ENCODE measurements around the gene BMP7. TPM values are rescaled to one million over a fixed set of nuclear protein-coding genes. Genes with fewer than 3 reads are reported as not detected.

BMP7 gene
- total and polyA plus RNA-seq, 11 donors: 0.72 to 12.3 (median 3.7) TPM

- H3K9me3 ChIP-seq: peaks cover 0 to 9% (median 0%) of the 10 kb centered on the region in 12 donors
- intact Hi-C loops (cut with DNase I): no loop called here
- 83 to 86% (median 84%) methylated on average over 23 of the region's 23 CpGs for WGBS, 4 donors
- H3K36me3 ChIP-seq: no peaks in the 10 kb centered on the region
- no peaks in the 10 kb centered on the region for H3K27me3 ChIP-seq
- H3K4me3 ChIP-seq: no peak overlapping the region
- TF ChIP-seq CTCF (IDR thresholded peaks at IDR 0.05) (no peak), POLR2A (IDR thresholded peaks at IDR 0.05) (no peak)
- peaks cover 0 to 14% (median 7%) of the 10 kb centered on the region in 12 donors for H3K4me1 ChIP-seq
- no peak overlapping the region for H3K27ac ChIP-seq
- DNase-seq (no peak), ATAC-seq (no peak)
Observed at GRCh38 chr20:57210054-57210910, 56.2 kb downstream of the BMP7 start.

- WGBS, 4 donors: 93 to 97% (median 95%) methylated on average over 3 of the region's 3 CpGs
- intact Hi-C loops (cut with DNase I): no loop called here
- no peak for ATAC-seq
- TF ChIP-seq POLR2A (IDR thresholded peaks at IDR 0.05) (no peak), CTCF (IDR thresholded peaks at IDR 0.05) (no peak)
- Histone ChIP-seq H3K27me3 (no peaks in the 10 kb centered on the region), H3K27ac (no peak overlapping the region), H3K4me3 (no peak overlapping the region), H3K36me3 (no peaks in the 10 kb centered on the region), H3K9me3 (peaks cover 0 to 9% (median 0%) of the 10 kb centered on the region in 12 donors), H3K4me1 (peaks cover 0 to 14% (median 7%) of the 10 kb centered on the region in 12 donors)
- no peak for DNase-seq
Observed at GRCh38 chr20:57209413-57209812, 57.0 kb downstream of the BMP7 start.

- no peaks in the 10 kb centered on the region for H3K36me3 ChIP-seq
- no peak overlapping the region for H3K27ac ChIP-seq
- peaks cover 0 to 14% (median 7%) of the 10 kb centered on the region in 12 donors for H3K4me1 ChIP-seq
- H3K27me3 ChIP-seq: no peaks in the 10 kb centered on the region
- 72 to 85% (median 81%) methylated on average over 2 of the region's 2 CpGs for WGBS, 4 donors
- H3K4me3 ChIP-seq: no peak overlapping the region
- intact Hi-C loops (cut with DNase I): no loop called here
- DNase-seq: no peak
- TF ChIP-seq POLR2A (IDR thresholded peaks at IDR 0.05) (no peak), CTCF (IDR thresholded peaks at IDR 0.05) (no peak)
- H3K9me3 ChIP-seq: peaks cover 0 to 9% (median 0%) of the 10 kb centered on the region in 12 donors
- ATAC-seq: no peak
Observed at GRCh38 chr20:57208198-57208597, 58.2 kb downstream of the BMP7 start.

- Histone ChIP-seq H3K27me3 (peaks cover 0 to 4% (median 0%) of the 10 kb centered on the region in 9 donors), H3K36me3 (no peaks in the 10 kb centered on the region), H3K27ac (no peak overlapping the region), H3K9me3 (peaks cover 0 to 9% (median 0%) of the 10 kb centered on the region in 12 donors), H3K4me3 (no peak overlapping the region), H3K4me1 (peaks cover 0 to 6% (median 3%) of the 10 kb centered on the region in 12 donors)
- intact Hi-C loops (cut with DNase I): no loop called here
- ATAC-seq (no peak), DNase-seq (no peak)
- WGBS, 4 donors: 84 to 87% (median 86%) methylated on average over 3 of the region's 3 CpGs
- TF ChIP-seq CTCF (IDR thresholded peaks at IDR 0.05) (no peak), POLR2A (IDR thresholded peaks at IDR 0.05) (no peak)
Observed at GRCh38 chr20:57207251-57207650, 59.2 kb downstream of the BMP7 start.
